SJCRH30 (cell line): ENCODE measurements around the gene EHMT1. TPM values are rescaled to one million over a fixed set of nuclear protein-coding genes. Genes with fewer than 3 reads are reported as not detected.

Experiments
- DNase-seq, 2 experiments: peaks; one replicate each; pipeline ENCODE4 v3.0.0-alpha.2; 2015 to 2020
- H3K27ac ChIP-seq: fragments of 250-450 bp; sonication (Bioruptor Pico); 2 replicates; pipeline ENCODE4 v1.5.1; 2020; ENCODE audit warnings: mild to moderate bottlenecking, moderate library complexity
- H3K27me3 ChIP-seq: fragments of 250-450 bp; sonication (Bioruptor Pico); 2 replicates; pipeline ENCODE4 v1.5.1; 2020; ENCODE audit warnings: mild to moderate bottlenecking, moderate library complexity
- H3K36me3 ChIP-seq: fragments of 250-450 bp; sonication (Bioruptor Pico); 2 replicates; pipeline ENCODE4 v1.5.1; 2020; ENCODE audit warnings: mild to moderate bottlenecking, moderate library complexity
- H3K4me1 ChIP-seq: fragments of 250-450 bp; sonication (Bioruptor Pico); 2 replicates; pipeline ENCODE4 v1.5.1; 2020; ENCODE audit warnings: mild to moderate bottlenecking, moderate library complexity
- H3K4me3 ChIP-seq: fragments of 250-450 bp; sonication (Bioruptor Pico); 2 replicates; pipeline ENCODE4 v1.5.1; 2020; ENCODE audit warnings: mild to moderate bottlenecking, moderate library complexity
- H3K9me3 ChIP-seq: fragments of 250-450 bp; sonication (Bioruptor Pico); replicated peaks from 2 replicates; pipeline ENCODE4 v1.5.1; 2020; ENCODE audit warnings: mild to moderate bottlenecking, moderate library complexity
- total RNA-seq: library from RNA; depleted of rRNA; stranded (reverse); fragments of >200 nt; shearing (Covaris generic); gene quantifications from 2 replicates; pipeline ENCODE4 v1.2.3, GENCODE V29; 2014

EHMT1 gene
- total RNA-seq, 1 experiment from 2014 or later, result 79.6 TPM

DNA sequence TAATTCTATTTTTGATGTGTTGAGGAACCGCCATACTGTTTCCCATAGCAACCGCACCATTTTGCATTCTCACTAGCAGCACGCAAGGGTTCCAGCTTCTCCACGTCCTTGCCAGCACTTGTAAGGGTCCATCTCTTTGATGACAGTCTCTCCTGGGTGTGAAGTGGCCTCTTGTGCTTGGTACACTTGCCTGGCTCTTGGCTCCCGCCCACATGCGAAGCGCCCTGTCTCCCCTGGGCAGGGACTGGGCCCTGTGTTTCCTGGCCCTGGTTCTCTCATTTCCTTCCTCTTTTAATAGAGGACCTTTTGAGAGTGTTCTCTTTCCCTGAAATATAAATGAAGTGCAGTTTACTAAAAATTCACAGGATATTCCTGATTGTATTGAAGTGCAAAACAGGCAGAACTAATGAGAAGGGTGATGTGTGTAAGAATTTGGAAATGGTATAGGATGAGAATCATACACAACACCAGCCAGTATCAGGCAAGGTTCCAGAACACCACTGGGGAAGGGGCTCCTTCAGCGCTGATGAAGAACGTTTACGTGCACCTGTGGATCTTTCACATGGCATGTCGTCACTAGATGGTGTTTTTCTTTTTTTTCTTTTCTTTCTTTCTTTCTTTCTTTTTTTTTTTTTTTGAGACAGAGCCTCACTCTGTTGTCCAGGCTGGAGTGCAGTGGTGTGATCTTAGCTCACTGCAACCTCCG is 73.0 kb downstream of the EHMT1 start:
- Histone ChIP-seq H3K36me3 (peaks cover 7% of the 10 kb centered on the region; the same call in 1 of the 2 replicates), H3K4me3 (no peak overlapping the region), H3K27ac (no peak overlapping the region), H3K9me3 (no peaks in the 10 kb centered on the region), H3K27me3 (no peaks in the 10 kb centered on the region), H3K4me1 (peaks cover 15% of the 10 kb centered on the region; the same call in 1 of the 2 replicates)
- no peak for DNase-seq

DNA sequence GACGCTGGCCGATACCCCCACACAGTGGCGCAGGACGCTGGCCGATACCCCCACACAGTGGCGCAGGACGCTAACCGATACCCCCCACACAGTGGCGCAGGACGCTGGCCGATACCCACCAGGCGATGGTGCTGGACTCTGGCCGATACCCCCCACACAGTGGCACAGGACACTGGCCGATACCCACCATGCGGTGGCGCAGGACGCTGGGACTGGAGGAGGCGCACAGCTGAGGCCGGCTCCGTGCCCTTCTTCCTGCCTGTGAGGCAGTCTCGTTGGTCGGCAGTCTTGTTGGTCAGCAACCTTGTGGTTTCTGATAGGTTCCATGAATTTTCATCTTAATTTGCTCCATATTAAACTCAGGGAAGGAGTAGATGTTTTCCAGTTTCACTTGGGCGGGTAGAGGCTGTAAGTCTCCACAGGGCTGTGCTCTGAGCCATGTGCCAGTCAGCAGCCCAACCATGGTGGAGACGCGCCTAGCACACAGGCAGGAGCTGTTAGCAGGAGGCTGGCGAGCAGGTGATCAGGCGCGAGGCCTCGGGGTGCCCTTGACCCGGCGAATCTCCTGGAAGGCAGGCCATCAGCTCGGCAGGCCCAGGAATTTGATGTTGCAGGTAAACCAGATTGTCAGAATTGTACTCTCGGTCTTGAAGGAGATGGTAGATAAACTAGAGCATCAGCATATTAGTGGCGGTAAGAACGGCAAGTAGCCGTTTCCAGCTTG is 75.6 kb downstream of the EHMT1 start:
- DNase-seq, result no peak
- H3K27ac ChIP-seq, result no peak overlapping the region
- H3K36me3 ChIP-seq, result peaks cover 7% of the 10 kb centered on the region; the same call in 1 of the 2 replicates
- no peaks in the 10 kb centered on the region for H3K27me3 ChIP-seq
- peaks cover 2% of the 10 kb centered on the region; the same call in 1 of the 2 replicates for H3K4me1 ChIP-seq
- no peak overlapping the region for H3K4me3 ChIP-seq
- 0 out of 2 replicates have a peak, but pooled peaks cover 2% of the 10 kb centered on the region for H3K9me3 ChIP-seq

DNA sequence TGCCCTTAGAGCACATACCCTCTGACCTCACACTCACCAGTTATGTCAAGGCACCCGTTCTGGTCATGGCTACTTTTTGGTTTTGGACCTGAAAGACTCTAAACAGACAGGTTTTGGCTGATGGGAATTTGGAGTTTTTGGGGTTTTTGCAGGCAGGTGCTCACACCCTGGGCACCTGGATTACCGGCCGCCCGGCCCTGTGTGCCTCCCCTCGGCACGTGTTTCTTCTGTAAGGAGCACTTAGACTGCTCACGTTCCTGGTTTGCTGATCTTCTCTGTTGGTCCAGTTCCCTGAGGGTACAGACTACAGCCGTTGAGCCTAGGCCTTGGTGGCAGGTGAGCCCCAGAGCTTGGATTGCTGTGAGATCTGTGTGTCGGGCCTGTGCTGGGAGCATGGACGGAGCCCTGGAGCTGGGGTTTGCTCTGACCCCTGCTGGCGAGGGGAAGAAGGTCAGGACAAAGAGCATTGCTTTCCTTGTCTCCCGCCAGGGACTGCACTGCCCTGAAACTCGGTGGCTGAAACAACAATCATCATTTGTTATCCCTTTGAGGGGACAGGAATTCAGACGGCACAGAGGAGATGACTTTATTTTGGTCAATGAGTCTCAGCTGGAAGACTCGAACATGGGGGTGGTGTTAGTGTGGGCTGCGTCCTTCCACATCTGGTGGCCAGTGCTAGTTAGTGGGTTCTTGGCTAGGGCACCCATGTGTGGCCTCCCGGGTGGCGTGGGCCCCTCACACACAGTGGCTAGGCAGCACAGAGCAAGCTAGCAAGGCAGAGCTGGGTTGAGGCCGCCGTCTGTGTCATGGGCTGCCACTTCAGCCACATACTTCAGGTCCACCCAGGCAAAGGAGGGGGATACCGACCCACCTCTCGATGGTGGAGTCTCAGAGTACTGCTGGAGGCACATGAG is 76.4 kb downstream of the EHMT1 start:
- DNase-seq, result peak in 1 of 2 experiments; percentile 34

DNA sequence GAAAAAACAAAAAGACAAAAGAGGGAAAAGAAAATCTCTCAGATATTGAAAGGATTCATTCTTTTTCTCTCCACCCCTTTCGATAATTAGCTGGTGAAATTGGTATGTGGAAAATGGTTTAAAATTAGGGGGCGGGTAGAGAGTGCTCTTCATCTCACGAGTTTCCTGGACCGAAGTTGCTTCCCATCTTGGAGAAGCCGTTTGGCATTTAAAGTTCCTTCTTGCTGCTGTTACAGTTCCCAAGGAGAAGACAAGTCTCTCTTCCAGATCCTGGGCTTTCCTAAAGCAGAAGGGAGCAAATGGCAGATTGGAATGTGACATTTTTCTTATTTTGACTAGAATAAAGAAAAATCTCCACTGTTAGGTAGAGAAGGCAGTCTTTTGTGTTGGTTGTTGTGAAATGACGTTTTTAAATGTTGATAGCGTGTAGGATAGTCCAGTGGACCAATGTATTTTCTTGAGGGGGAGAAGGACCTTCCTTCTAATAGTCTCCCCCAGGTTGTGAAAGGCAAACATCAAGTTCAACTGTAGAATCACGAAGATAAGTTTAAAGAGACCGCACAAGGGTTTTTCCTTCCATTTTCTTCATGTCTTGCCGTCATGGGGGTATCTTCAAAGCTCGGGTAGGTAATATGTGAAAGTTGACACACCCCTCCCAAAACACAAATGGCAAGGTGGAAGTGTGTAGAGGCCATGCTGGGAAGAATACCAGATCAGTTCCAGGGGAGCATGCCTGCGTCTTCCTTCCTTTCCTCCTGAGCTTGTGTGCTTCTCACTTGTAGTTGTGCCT is 77.5 kb downstream of the EHMT1 start:
- Histone ChIP-seq H3K36me3 (peaks cover 7% of the 10 kb centered on the region; the same call in 1 of the 2 replicates), H3K27me3 (no peaks in the 10 kb centered on the region), H3K9me3 (0 out of 2 replicates have a peak, but pooled peaks cover 2% of the 10 kb centered on the region), H3K27ac (no peak overlapping the region), H3K4me1 (no peaks in the 10 kb centered on the region), H3K4me3 (no peak overlapping the region)
- DNase-seq, result no peak

More for the DNA sequence above, 76.4 kb downstream of the EHMT1 start:
- Histone ChIP-seq H3K27ac (no peak overlapping the region), H3K36me3 (peaks cover 7% of the 10 kb centered on the region; the same call in 1 of the 2 replicates), H3K27me3 (no peaks in the 10 kb centered on the region), H3K4me3 (no peak overlapping the region), H3K9me3 (0 out of 2 replicates have a peak, but pooled peaks cover 2% of the 10 kb centered on the region), H3K4me1 (no peaks in the 10 kb centered on the region)

DNA sequence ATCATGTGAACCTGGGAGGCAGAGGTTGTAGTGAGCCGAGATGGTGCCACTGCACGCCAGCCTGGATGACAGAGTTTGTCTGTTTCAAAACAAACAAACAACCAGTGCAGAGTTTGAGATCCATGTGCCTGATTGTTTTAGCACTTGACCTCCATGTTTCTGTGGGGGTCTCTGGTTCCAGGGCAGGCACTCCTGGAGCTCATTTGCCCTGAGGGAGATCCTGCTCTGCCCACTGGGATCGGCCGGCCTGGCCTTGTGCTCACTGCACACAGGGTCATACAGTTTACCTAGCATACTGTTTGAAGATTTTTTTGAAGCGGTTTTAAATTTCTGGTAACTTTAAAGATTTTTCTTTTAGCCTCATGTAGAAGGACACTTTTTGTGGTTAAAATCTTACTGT is 78.4 kb downstream of the EHMT1 start:
- Histone ChIP-seq H3K9me3 (0 out of 2 replicates have a peak, but pooled peaks cover 2% of the 10 kb centered on the region), H3K4me1 (no peaks in the 10 kb centered on the region), H3K4me3 (no peak overlapping the region), H3K36me3 (peaks cover 9% of the 10 kb centered on the region; the same call in 1 of the 2 replicates), H3K27me3 (no peaks in the 10 kb centered on the region), H3K27ac (no peak overlapping the region)
- DNase-seq, result no peak

DNA sequence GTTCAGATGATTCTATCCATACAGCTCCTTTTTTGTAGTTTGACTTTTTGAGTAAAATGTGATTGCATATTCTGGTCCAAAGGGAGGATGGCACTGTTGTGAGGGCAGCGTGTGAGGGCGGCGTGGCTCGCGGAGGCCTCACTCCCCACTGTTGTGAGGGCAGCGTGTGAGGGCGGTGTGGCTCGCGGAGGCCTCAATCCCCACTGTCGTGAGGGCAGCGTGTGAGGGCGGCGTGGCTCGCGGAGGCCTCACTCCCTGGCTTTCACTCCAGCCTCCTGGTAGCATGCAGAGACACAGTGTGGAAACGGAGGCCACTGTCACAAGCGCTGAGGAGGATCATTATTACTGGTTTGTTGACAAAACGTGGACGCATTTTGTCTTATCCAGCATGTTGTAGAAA is 79.0 kb downstream of the EHMT1 start:
- H3K27ac ChIP-seq, result no peak overlapping the region
- no peak for DNase-seq

DNA sequence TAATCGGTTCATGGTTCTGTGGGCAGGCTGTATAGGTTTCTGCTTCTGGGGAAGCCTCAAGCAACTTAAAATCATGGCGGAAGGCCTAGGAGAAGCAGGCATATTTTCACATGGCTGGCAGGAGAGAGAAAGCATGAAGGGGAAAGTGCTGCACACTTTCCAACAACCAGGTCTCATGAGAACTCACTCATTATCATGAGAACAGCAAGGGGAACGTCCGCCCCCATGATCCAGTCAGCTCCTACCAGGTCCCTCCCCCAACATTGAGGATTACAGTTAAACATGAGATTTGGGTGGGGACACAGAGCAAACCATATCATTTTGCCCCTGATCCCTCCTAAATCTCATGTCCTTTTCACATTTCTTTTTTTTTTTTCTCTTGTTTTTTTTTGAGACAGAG is 82.1 kb downstream of the EHMT1 start:
- 0 out of 2 replicates have a peak, but pooled peaks cover 2% of the 10 kb centered on the region for H3K9me3 ChIP-seq
- DNase-seq, result no peak
- H3K27me3 ChIP-seq, result no peaks in the 10 kb centered on the region
- H3K36me3 ChIP-seq, result peaks cover 6% of the 10 kb centered on the region; the same call in 1 of the 2 replicates
- H3K4me1 ChIP-seq, result no peaks in the 10 kb centered on the region
- no peak overlapping the region for H3K27ac ChIP-seq
- no peak overlapping the region for H3K4me3 ChIP-seq

More for the DNA sequence above, 79.0 kb downstream of the EHMT1 start:
- no peaks in the 10 kb centered on the region for H3K4me1 ChIP-seq
- 0 out of 2 replicates have a peak, but pooled peaks cover 2% of the 10 kb centered on the region for H3K9me3 ChIP-seq
- no peaks in the 10 kb centered on the region for H3K27me3 ChIP-seq
- H3K4me3 ChIP-seq, result no peak overlapping the region
- H3K36me3 ChIP-seq, result peaks cover 7% of the 10 kb centered on the region; the same call in 1 of the 2 replicates

DNA sequence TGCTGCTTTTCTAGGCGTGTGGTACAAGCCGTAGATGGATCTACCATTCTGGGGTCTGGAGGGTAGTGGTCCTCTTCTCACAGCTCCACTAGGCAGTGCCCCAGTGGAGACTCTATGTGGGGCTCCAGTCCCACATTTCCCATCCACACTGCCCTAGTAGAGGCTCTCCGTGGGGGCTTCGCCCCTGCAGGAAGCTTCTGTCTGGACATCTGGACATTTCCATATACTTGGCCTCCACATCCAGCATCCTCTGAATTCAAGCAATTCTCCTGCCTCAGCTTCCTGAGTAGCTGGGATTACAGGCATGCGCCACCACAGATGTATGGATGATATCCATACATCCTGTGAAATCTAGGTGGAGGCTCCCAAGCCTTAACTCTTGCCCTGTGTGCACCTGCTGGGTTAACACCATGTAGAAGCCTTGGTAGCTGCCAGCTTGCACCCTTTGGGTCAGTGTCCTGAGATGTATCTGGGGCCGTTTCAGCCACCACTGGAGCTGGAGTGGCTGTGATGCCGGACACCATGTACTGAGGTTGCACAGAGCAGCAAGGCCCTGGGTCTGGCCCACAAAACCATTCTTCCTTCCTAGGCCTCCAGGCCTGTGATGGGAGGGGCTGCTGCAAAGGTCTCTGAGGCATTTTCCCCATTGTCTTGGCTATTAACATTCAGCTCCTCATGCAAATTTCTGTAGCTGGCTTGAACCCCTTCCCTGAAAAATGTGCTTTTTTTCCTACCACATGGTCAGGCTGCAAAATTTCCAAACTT is 84.0 kb downstream of the EHMT1 start:
- no peak overlapping the region for H3K4me3 ChIP-seq

DNA sequence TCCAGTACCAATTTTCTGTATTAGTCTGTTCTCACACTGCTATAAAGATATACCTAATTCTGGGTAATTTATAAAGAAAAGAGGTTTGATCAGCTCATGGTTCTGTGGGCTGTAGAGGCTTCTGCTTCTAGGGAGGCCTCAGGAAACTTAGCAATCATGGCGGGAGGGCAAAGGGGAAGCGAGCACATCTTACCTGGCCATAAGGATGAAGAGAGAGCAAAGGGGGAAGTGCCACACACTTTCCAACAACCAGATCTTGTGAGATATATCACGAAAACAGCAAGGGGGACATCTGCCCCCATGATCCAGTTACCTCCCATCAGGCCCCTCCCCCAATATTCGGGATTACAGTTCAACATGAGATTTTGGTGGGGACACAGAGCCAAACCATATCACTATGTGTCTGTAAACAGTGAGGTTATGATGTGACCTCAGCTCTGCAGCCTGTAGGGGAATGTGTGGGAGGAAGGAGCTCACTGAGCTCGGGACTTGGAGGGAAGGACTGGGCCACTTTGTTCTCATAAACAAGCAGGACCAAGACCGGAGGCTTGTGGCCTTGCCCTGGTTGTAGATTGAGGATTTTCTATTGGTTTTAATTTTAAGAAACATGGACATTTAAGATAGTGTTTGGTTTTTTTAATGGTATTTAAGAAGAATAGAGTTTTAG is 85.2 kb downstream of the EHMT1 start:
- no peak overlapping the region for H3K4me3 ChIP-seq
- no peaks in the 10 kb centered on the region for H3K9me3 ChIP-seq
- no peak for DNase-seq
- H3K4me1 ChIP-seq, result no peaks in the 10 kb centered on the region
- H3K36me3 ChIP-seq, result peaks cover 3% of the 10 kb centered on the region; the same call in 1 of the 2 replicates
- no peak overlapping the region for H3K27ac ChIP-seq
- H3K27me3 ChIP-seq, result no peaks in the 10 kb centered on the region

More for the DNA sequence above, 84.0 kb downstream of the EHMT1 start:
- Histone ChIP-seq H3K9me3 (0 out of 2 replicates have a peak, but pooled peaks cover 2% of the 10 kb centered on the region), H3K4me1 (no peaks in the 10 kb centered on the region), H3K36me3 (peaks cover 3% of the 10 kb centered on the region; the same call in 1 of the 2 replicates), H3K27ac (no peak overlapping the region), H3K27me3 (no peaks in the 10 kb centered on the region)
- no peak for DNase-seq

DNA sequence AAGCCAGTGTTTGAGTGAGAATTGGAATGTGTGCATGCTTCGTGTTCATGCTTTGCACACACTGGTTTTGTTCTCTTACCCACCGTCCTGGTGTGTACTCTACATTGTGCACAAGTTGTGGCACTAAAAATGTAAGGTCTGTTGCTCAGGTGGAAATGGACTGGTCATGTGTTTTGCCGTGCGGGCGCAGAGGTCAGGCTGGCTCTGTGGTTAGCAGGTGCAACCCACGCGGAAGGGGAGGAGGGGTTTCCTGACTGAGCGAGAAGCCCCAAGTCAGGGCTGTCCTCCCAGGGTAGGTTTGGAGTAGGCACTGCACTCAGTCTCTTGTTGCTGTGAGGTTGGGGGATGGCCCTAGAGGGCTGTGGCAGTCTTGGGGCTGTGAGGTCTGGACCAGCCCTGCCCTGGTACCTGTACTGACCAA is 86.6 kb downstream of the EHMT1 start:
- Histone ChIP-seq H3K9me3 (no peaks in the 10 kb centered on the region), H3K27me3 (no peaks in the 10 kb centered on the region), H3K4me3 (no peak overlapping the region), H3K4me1 (no peaks in the 10 kb centered on the region), H3K27ac (no peak overlapping the region), H3K36me3 (peaks cover 3% of the 10 kb centered on the region; the same call in 1 of the 2 replicates)
- DNase-seq, result no peak

DNA sequence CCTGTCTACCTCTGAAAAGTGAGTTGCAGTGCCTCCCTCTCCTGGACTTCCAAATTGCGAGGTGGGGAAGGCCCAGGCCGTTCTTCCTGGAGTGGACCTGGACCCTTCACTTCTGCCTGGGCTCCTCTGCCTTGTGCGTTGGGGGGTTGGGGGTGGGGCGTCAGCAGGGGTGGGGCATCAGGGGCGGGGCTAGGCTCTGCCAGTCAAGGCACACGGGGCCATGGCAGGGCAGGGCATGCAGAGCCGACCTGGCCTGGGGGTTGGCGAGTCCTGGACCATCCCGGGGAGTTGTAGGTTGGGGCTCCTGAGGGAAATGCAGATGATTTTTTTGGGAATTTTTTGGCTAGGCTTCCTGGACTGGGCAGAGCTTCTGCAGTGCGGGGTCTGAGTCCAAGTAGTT is 87.1 kb downstream of the EHMT1 start:
- no peak overlapping the region for H3K27ac ChIP-seq
- H3K9me3 ChIP-seq, result no peaks in the 10 kb centered on the region
- H3K27me3 ChIP-seq, result no peaks in the 10 kb centered on the region
- no peaks in the 10 kb centered on the region for H3K4me1 ChIP-seq
- no peak for DNase-seq
- peaks cover 3% of the 10 kb centered on the region; the same call in 1 of the 2 replicates for H3K36me3 ChIP-seq
- H3K4me3 ChIP-seq, result no peak overlapping the region

DNA sequence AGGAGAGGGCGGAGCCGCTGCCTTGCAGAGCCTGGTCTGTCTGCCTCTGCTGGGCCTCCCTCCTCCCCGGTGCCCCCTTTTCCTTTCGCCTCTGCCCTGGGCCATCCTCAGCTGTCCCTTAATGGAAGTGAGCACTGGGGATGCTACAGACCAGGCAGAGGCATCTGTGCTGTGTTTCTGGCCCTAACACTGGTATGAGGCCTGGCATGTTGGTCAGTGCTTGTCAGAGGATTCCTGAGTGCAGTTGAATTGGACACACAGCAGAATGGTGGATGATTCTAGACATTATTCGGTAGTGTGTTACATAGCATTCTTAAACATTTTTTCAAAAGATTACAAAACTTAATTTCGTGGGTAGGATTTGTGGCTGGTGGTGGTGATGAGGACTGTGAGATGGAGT is 88.6 kb downstream of the EHMT1 start:
- Histone ChIP-seq H3K4me3 (no peak overlapping the region), H3K36me3 (peaks cover 5% of the 10 kb centered on the region), H3K4me1 (no peaks in the 10 kb centered on the region), H3K27me3 (no peaks in the 10 kb centered on the region), H3K27ac (no peak overlapping the region), H3K9me3 (no peaks in the 10 kb centered on the region)
- DNase-seq, result no peak
